ENCODE data around the gene OPCML.

The OPCML gene

GRCh38 chr11:133012803-133013202 lies 519.5 kb downstream of the OPCML start:
- no peak for FAIRE-seq

- no peak for FAIRE-seq
Observed at GRCh38 chr11:133011604-133012003, 520.7 kb downstream of the OPCML start.

GRCh38 chr11:133007027-133007584 lies 525.2 kb downstream of the OPCML start:
- FAIRE-seq, result no peak

- FAIRE-seq, result no peak
Observed at GRCh38 chr11:133004369-133004768, 527.9 kb downstream of the OPCML start.

- FAIRE-seq, result no peak
Observed at GRCh38 chr11:132999516-132999915, 532.8 kb downstream of the OPCML start.

GRCh38 chr11:132999031-132999430 lies 533.3 kb downstream of the OPCML start:
- no peak for FAIRE-seq

- no peak for FAIRE-seq
Observed at GRCh38 chr11:132997396-132997795, 534.9 kb downstream of the OPCML start.

GRCh38 chr11:132994966-132995365 lies 537.3 kb downstream of the OPCML start:
- FAIRE-seq, result no peak

GRCh38 chr11:132993991-132994502 lies 538.3 kb downstream of the OPCML start:
- no peak for FAIRE-seq

- no peak for FAIRE-seq
Observed at GRCh38 chr11:132992838-132993631, 539.3 kb downstream of the OPCML start.

- no peak for FAIRE-seq
Observed at GRCh38 chr11:132988411-132988810, 543.9 kb downstream of the OPCML start.

GRCh38 chr11:132987936-132988335 lies 544.4 kb downstream of the OPCML start:
- no peak for FAIRE-seq

GRCh38 chr11:132983641-132983978 lies 548.7 kb downstream of the OPCML start:
- FAIRE-seq, result no peak

GRCh38 chr11:132982772-132983640 lies 549.3 kb downstream of the OPCML start:
- FAIRE-seq, result no peak

GRCh38 chr11:132981131-132981956 lies 551.0 kb downstream of the OPCML start:
- FAIRE-seq, result no peak

GRCh38 chr11:132980670-132981069 lies 551.6 kb downstream of the OPCML start:
- no peak for FAIRE-seq

- no peak for FAIRE-seq
Observed at GRCh38 chr11:132977746-132978145, 554.6 kb downstream of the OPCML start.

GRCh38 chr11:132977241-132977640 lies 555.1 kb downstream of the OPCML start:
- no peak for FAIRE-seq

GRCh38 chr11:132976115-132976514 lies 556.2 kb downstream of the OPCML start:
- FAIRE-seq, result no peak

GRCh38 chr11:132973686-132974085 lies 558.6 kb downstream of the OPCML start:
- no peak for FAIRE-seq

- FAIRE-seq, result no peak
Observed at GRCh38 chr11:132972565-132972964, 559.7 kb downstream of the OPCML start.

GRCh38 chr11:132971351-132971750 lies 561.0 kb downstream of the OPCML start:
- no peak for FAIRE-seq

GRCh38 chr11:132969892-132970291 lies 562.4 kb downstream of the OPCML start:
- FAIRE-seq, result no peak

Measured in TTC549 (cell line).